Breast epithelium (tissue), 4 donors: ENCODE measurements around the gene SPHK2. TPM values are rescaled to one million over a fixed set of nuclear protein-coding genes. Genes with fewer than 3 reads are reported as not detected.

Source experiments
- DNase-seq, 2 donors: peaks; one replicate each; pipeline ENCODE4 v3.0.0-alpha.2; 2019; ENCODE audit warnings: low spot score in 2 of 2
- H3K27ac ChIP-seq, 2 donors: fragments of 200-600 bp; sonication (generic) in 1 of 2; one replicate each; pipeline ENCODE4 v1.5.1; 2016 to 2019; ENCODE audit warnings: mild to moderate bottlenecking in 1 of 2
- H3K27me3 ChIP-seq, 2 donors: fragments of 200-600 bp; sonication (generic) in 1 of 2; one replicate each; pipeline versions ENCODE4 v1.5.1 to v1.6.0; 2017 to 2019; ENCODE audit warnings: control low read depth in 1 of 2, mild to moderate bottlenecking in 1 of 2
- H3K36me3 ChIP-seq: fragments of 200-600 bp; one replicate; pipeline ENCODE4 v1.5.1; 2019
- H3K4me1 ChIP-seq, 2 donors: fragments of 200-600 bp; sonication (generic); one replicate each; pipeline ENCODE4 v1.5.1; 2016 to 2019; ENCODE audit warnings: control low read depth in 1 of 2
- H3K4me3 ChIP-seq, 3 donors: fragments of 200-600 bp; sonication (generic); 1 replicate in 2 of 3; 2 replicates in 1 of 3; pipeline ENCODE4 v1.5.1; 2016 to 2019; ENCODE audit warnings: mild to moderate bottlenecking in 3 of 3, moderate library complexity in 2 of 3
- H3K9me3 ChIP-seq, 2 donors: fragments of 200-600 bp; sonication (generic) in 1 of 2; one replicate each; pipeline ENCODE4 v1.5.1; 2016 to 2019; ENCODE audit warnings: control low read depth in 1 of 2
- CTCF ChIP-seq, 3 donors: fragments of 450-650 bp; IDR thresholded peaks; one replicate each; pipeline ENCODE4 v1.5.1; 2016 to 2017; ENCODE audit warnings: antibody characterized with exemption in 3 of 3, mild to moderate bottlenecking in 3 of 3, moderate library complexity in 3 of 3
- POLR2A ChIP-seq: fragments of 450-650 bp; IDR thresholded peaks from one replicate; pipeline ENCODE4 v1.6.1; 2016; ENCODE audit warnings: antibody characterized with exemption, mild to moderate bottlenecking, moderate library complexity
- POLR2AphosphoS5 ChIP-seq, 3 donors: sonication (generic); formaldehyde crosslinking; IDR thresholded peaks; one replicate each; pipeline ENCODE4 v1.6.1; 2017; ENCODE audit warnings: antibody characterized with exemption in 3 of 3
- intact Hi-C: fragments of 100-400 bp; cut with DNase I; formaldehyde crosslinking; loops from one replicate; pipeline ENCODE4 v1.15.1; 2023; ENCODE audit warnings: low total_unique reads
- total RNA-seq, 3 donors: library from RNA; depleted of rRNA; stranded (reverse); fragments of >200 nt; gene quantifications; one replicate each; pipeline ENCODE4 v1.1.0, GENCODE V29; 2016

SPHK2 gene
- total RNA-seq, 3 donors from 2014 or later, result 7.4 to 10.8 (median 10.5) TPM

DNA sequence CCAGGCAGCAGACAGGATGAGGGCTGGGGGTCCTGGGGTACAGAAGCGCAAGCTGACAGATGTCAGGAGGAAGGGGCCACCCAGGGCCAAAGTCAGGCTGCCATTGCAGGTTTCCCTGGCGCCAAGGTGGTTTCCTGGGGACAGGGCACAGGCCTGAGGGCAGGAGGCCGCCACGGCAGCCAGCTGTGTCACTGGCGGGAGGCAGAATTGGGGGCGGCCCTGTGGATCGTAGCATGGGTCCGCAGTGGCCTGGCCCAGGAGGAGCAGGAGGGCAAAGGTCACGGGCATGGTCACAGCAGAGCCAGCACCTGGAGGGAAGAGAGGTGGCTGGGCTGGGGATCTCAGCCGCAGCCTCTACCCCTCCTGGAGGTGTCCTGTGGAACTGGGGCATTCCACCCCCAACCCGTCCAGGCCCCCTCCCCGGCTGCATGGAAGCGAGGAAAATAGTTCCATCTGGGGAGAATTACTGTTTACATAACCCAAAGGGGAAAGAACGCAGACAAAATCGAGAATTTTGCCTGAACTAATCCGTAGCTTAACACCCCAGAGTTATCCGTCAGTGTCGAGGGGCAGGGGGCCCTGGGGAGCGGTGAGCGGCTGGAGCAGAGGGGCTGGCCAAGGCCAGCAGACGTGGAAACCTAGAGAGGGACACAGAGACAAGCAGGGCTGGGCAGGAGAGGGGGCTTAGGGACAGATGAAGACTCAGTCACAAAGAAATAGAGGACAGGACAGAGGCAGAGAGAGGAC is 51.6 kb downstream of the SPHK2 start:
- no peak overlapping the region for H3K27ac ChIP-seq
- H3K36me3 ChIP-seq, result no peaks in the 10 kb centered on the region
- intact Hi-C loops, result no loop called here
- peaks cover 0 to 7% of the 10 kb centered on the region in 2 donors for H3K4me1 ChIP-seq
- no peak overlapping the region for H3K4me3 ChIP-seq
- H3K9me3 ChIP-seq, result no peaks in the 10 kb centered on the region
- H3K27me3 ChIP-seq, result no peaks in the 10 kb centered on the region
- TF ChIP-seq POLR2AphosphoS5 (IDR thresholded peaks at IDR 0.05), result no peak
- no peak for TF ChIP-seq POLR2A
- no peak for TF ChIP-seq CTCF (IDR thresholded peaks at IDR 0.05)
- no peak for DNase-seq

DNA sequence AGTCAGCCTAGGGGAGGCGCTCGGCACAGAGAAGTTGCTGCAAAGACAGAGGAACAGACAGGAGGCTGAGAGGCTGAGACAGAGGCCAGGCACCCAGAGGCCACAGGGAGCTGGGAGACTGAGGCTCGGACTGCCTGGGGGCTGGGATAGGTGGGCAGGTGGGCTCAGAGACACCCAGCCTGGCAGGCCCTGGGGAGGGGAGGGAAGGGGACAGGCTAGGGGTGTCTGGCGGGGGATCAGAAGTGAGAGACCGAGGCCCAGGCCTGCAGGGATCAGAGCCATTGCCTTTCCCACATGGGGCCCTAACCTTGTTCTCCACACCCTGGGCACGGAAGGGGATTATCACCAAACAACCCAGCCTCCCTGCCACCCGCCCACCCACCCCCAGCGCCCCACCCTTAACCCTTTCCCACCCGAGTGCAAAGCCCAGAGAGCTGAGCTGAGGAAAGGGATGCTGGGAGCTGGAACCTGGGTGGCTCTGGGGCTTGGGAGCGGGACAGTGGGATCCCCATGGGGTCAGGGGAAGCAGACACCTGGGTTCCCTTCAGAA is 52.2 kb downstream of the SPHK2 start:
- H3K4me3 ChIP-seq, result no peak overlapping the region
- H3K27me3 ChIP-seq, result no peaks in the 10 kb centered on the region
- intact Hi-C loops, result no loop called here
- no peak for DNase-seq
- peaks cover 0 to 7% of the 10 kb centered on the region in 2 donors for H3K4me1 ChIP-seq
- no peaks in the 10 kb centered on the region for H3K9me3 ChIP-seq
- no peak overlapping the region for H3K27ac ChIP-seq
- H3K36me3 ChIP-seq, result no peaks in the 10 kb centered on the region
- TF ChIP-seq POLR2A (no peak), POLR2AphosphoS5 (IDR thresholded peaks at IDR 0.05) (no peak), CTCF (IDR thresholded peaks at IDR 0.05) (no peak)

- DNase-seq, result no peak
- no peaks in the 10 kb centered on the region for H3K27me3 ChIP-seq
These were observed 53.7 kb downstream of the SPHK2 start, which contains the start of gene NTN5 for GRCh38 chr19:48672994-48673393. Gene NTN5 (minus strand): TSS chr19:48673017. CDS start chr19:48670986, 2,031 bp downstream.

DNA sequence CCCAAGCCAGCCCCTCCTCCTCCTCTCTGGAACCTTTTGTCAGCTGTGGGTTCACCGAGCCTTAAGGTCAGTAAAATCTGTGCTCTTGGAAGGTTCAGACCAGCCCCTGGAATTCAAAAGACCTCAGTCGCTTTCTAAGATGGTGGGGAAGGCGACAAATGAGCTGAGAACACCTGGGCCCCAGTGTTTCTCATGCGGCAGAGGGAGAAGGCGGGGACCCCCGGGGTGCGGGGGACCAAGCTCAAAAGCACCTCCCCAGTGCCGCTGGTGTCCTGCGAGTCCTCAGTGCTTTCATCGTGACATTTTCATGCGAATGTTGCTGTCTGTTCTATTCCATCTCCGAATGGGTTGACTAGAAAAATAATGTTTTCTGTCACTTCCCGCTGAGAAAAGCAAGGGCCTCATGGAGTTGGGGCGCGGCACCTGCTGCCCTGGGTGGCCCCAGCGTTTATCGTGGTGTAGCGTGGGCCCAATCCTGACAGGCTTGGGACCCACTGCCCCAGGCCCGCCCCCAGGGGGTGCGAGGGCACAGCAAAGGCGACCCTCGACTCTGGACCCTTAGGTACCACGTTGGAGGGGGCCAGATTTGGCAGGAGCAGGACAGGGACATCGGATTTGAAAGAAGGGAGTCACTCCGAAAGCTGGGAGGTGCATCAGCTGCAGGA is 54.3 kb downstream of the SPHK2 start:
- intact Hi-C loops, result no loop called here
- TF ChIP-seq POLR2AphosphoS5 (IDR thresholded peaks at IDR 0.05) (no peak), POLR2A (no peak)
- H3K4me1 ChIP-seq, result peaks cover 0 to 7% of the 10 kb centered on the region in 2 donors
- H3K9me3 ChIP-seq, result no peaks in the 10 kb centered on the region
- DNase-seq, result no peak
- no peak overlapping the region for H3K27ac ChIP-seq
- no peak overlapping the region for H3K4me3 ChIP-seq
- H3K36me3 ChIP-seq, result no peaks in the 10 kb centered on the region
- H3K27me3 ChIP-seq, result no peaks in the 10 kb centered on the region

More at GRCh38 chr19:48672994-48673393, 53.7 kb downstream of the SPHK2 start, which contains the start of gene NTN5:
- Histone ChIP-seq H3K36me3 (no peaks in the 10 kb centered on the region), H3K9me3 (no peaks in the 10 kb centered on the region), H3K4me3 (no peak within 1 kb of the TSS), H3K27ac (no peak within 1 kb of the TSS), H3K4me1 (peaks cover 0 to 7% of the 10 kb centered on the region in 2 donors)
- no peak for TF ChIP-seq POLR2A
- no peak for TF ChIP-seq CTCF (IDR thresholded peaks at IDR 0.05)
- TF ChIP-seq POLR2AphosphoS5 (IDR thresholded peaks at IDR 0.05), result no peak
- intact Hi-C loops, result no loop called here

DNA sequence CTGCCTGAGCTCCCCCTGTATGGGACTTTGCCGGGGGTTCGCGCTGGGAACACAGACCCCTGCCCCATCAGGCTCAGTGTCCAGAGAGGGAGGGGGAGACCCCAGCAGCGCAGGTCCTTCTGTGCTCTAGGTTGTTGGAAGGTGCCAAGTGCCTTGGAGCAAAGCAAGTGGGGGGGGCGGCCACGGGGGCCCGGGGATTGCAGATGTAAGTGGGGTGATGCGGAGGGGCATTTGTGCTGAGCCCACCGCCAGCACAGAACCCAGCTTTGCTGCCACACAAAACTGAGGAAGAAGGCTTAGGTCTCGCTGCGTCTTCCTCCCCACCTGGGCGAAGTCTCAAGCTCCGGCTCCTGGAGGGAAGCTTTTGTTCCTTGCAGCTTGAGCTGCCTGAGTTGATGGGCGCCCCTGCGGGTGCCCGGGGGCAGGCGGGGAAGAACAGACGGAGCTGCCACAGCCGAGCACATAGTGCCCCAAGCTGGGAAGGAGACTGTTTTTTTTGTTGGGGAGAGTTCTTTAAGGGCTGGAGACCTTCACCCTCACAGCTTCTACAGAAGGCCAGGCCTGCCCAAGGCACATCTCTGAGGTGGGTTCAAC is 55.0 kb downstream of the SPHK2 start:
- no peak for TF ChIP-seq CTCF (IDR thresholded peaks at IDR 0.05)
- TF ChIP-seq POLR2AphosphoS5 (IDR thresholded peaks at IDR 0.05), result no peak
- no peak for TF ChIP-seq POLR2A
- intact Hi-C loops, result no loop called here
- no peaks in the 10 kb centered on the region for H3K36me3 ChIP-seq
- no peak for DNase-seq
- H3K27me3 ChIP-seq, result no peaks in the 10 kb centered on the region
- no peaks in the 10 kb centered on the region for H3K9me3 ChIP-seq
- H3K27ac ChIP-seq, result no peak overlapping the region
- H3K4me3 ChIP-seq, result no peak overlapping the region
- peaks cover 0 to 7% of the 10 kb centered on the region in 2 donors for H3K4me1 ChIP-seq
